HG02588 (cell line): ENCODE results near the gene PRPSAP1.
"Not testable (repeated sequence)": the region's sequence is repeated elsewhere in the genome, so short reads cannot be mapped to it uniquely, and the experiment has no call there.

ENCODE experiments used
- ATAC-seq: cut with Tn5 transposase; IDR thresholded peaks from one replicate; pipeline ENCODE4 v1.9.1; 2021; ENCODE audit warnings: mild to moderate bottlenecking, moderate library complexity; ENCODE audit not compliant: unreplicated experiment

Gene PRPSAP1

DNA sequence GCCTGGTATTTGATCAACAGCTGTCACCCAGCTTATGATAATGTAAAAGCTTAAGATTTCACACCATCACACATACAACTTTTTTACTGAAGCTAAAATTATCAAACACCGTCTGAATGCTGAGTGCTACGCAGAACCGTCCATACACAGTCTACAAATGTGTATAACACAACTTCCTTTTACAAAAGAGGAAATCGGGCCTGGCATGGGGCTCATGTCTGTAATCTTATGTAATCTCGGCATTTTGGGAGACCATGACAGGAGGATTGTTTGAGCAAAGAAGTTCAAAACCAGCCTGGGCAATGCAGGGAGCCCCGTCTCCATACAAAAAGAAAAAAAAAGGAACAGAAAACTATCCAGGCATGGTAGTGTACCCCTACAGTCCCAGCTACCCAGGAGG is 26.0 kb downstream of the PRPSAP1 start:
- no peak for ATAC-seq

- ATAC-seq = no peak
These were observed 27.4 kb downstream of the PRPSAP1 start for GRCh38 chr17:76326306-76326705.

- no peak for ATAC-seq
These were observed 35.1 kb downstream of the PRPSAP1 start for GRCh38 chr17:76318586-76318985.

DNA sequence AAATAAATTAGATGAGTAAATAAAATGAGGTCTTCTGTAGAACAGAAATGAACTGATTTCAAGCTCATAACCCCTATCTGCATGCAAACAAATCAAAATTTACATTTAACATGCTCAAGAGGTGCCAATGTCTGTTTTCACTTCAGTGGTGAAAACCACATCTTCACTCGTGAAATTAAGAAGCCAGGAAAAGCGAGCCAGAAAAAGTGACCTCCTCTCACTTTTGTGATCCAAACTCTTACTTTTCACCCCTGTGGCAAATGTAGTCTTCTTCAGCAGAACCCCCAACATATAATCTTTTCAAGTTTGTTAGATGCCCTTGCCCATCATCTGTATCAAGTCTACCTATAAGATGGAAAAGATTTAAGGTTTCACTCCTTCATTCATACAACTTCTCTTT is 36.2 kb downstream of the PRPSAP1 start:
- ATAC-seq = no peak

- no peak for ATAC-seq
These were observed 39.1 kb downstream of the PRPSAP1 start for GRCh38 chr17:76314392-76315227.

DNA sequence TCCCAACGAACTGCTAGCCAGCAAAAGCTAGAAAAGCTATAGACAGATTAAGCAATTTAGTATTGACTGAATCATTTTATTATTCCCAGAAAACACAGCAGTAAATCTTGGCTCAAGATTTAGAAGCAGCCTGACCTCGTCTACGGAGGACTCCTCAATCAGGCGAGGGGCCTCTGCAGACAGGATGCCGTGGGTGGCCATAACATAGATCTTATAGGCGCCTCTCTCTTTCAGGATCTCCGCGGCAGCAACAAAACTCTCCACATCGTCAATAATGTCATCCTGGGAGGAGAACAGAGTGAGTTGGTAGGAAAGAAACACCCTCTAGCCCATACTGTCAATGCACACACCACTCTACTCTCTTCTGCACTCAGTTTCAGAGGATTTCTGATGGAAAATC is 41.0 kb downstream of the PRPSAP1 start:
- no peak for ATAC-seq

GRCh38 chr17:76309461-76309860 is 44.3 kb downstream of the PRPSAP1 start:
- ATAC-seq = no peak

- no peak for ATAC-seq
These were observed 45.8 kb downstream of the PRPSAP1 start, which contains the start of gene QRICH2 for GRCh38 chr17:76307966-76308338. Gene QRICH2, minus strand, starts transcription at chr17:76308276. Its CDS starts 278 bp downstream, at chr17:76307998.

GRCh38 chr17:76307299-76307965 is 46.3 kb downstream of the PRPSAP1 start:
- ATAC-seq = no peak

DNA sequence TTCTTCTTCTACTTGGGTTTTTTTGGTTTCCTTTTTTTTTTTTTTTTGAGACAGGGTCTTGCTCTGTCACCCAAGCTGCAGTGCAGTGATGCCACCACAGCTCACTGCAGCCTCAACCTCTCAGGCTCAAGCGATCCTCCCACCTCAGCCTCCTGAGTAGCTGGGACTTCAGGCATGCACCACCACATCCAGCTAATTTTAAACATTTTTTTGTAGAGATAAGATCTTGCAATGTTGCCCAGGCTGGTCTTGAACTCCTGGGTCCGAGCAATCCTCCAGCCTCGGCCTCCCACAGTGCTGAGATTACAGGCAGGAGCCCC is 48.6 kb downstream of the PRPSAP1 start:
- not testable (repeated sequence) for ATAC-seq

- ATAC-seq = no peak
These were observed 49.2 kb downstream of the PRPSAP1 start for GRCh38 chr17:76304226-76305134.

- ATAC-seq = no peak
These were observed 56.3 kb downstream of the PRPSAP1 start for GRCh38 chr17:76297436-76297835.

DNA sequence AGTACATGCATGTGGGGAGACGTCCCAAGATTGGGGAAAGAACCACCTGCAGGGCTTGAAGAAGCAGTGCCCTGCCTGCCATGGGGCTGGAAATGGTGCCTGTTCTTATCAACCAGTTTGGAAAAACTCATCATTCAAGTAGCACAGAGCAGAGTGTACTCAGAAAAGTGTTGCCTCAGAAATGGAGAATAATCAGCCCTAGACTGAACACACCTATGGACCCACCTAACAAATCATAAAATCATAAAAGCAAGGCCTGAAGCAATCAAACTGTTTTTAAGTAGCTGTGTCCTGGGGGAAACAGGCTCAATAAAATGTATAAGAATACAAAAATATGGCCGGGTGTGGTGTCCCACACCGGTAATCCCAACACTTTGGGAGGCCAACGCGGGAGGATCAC is 56.8 kb downstream of the PRPSAP1 start:
- ATAC-seq = no peak

DNA sequence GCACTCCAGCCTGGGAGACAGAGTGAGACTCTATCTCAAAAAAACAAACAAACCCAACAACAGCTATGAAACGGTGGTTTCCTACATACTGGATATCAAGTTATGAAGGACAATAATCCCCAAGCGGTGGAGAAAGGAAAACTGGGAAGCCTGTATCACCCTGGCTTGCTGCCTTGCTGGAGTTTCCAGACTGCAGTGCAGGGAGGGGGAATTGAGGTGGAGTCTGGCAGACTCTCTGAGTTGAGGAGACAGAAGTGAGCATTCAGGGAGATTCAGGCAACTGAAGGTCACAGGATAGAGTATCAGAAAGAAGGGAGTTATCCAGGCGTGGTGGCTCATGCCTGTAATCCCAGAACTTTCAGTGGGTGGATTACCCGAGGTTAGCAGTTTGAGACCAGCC is 57.5 kb downstream of the PRPSAP1 start:
- ATAC-seq = no peak

DNA sequence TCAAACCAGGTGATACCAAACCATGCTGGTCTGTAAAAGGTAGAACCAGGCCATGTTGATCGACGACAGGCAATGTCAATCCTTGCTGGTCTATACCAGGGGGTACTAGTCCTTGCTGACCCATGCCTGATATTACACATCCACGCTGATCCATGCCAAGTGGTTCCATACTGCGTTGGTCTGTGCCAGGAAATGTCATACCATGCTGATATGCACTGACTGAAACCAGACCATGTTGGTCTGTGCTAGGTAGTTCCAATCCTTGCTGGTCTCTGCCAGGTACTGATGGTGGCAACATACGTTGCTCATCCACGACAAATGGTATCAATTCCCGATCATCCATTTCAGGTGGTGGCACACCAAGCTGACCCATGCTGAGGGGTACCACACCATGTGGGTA is 60.6 kb downstream of the PRPSAP1 start:
- no peak for ATAC-seq

- no peak for ATAC-seq
These were observed 61.1 kb downstream of the PRPSAP1 start for GRCh38 chr17:76292567-76292966.

GRCh38 chr17:76281573-76282371 is 71.9 kb downstream of the PRPSAP1 start:
- ATAC-seq = no peak

DNA sequence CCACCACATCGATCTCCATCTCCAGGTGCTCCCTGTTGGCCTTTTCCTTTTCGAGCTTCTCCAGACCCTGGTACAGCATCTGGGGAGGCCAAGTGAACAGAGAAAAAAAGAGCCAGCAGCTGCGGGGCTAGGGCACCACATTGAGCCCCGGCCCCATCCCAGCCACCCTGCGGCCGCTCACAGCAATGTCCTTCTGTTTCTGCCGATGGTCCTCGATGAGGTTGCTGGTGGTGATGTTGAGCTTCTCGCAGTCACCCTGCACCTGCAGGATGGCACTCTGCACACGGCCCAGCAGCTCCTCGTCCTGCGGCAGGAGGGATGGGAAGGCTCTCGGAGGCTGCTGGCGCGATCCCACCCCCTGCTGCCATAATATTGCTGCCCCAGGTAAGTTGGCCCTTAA is 73.1 kb downstream of the PRPSAP1 start:
- no peak for ATAC-seq

- no peak for ATAC-seq
These were observed 73.9 kb downstream of the PRPSAP1 start for GRCh38 chr17:76279742-76280287.
